Gastroesophageal sphincter (tissue), 4 donors: ENCODE results near the gene BTBD7. TPM values are rescaled to one million over a fixed set of nuclear protein-coding genes. Genes with fewer than 3 reads are reported as not detected.

ENCODE experiments used
- ATAC-seq: fragments of 150-250 bp; one replicate; pipeline ENCODE4 v1.9.1; 2016; ENCODE audit warnings: mild to moderate bottlenecking, moderate library complexity
- H3K27ac ChIP-seq, 4 donors: fragments of 200-600 bp; sonication (generic) in 3 of 4; 1 replicate in 3 of 4; 2 replicates in 1 of 4; pipeline ENCODE4 v1.5.1; 2016 to 2019
- H3K27me3 ChIP-seq: fragments of 200-600 bp; sonication (generic); one replicate; pipeline ENCODE4 v1.5.1; 2019
- H3K36me3 ChIP-seq, 2 donors: fragments of 200-600 bp; sonication (generic); one replicate each; pipeline ENCODE4 v1.5.1; 2019; ENCODE audit warnings: control low read depth in 1 of 2
- H3K4me1 ChIP-seq, 3 donors: fragments of 200-600 bp; sonication (generic); 1 replicate in 2 of 3; 2 replicates in 1 of 3; pipeline ENCODE4 v1.5.1; 2016 to 2019; ENCODE audit warnings: control low read depth in 2 of 3
- H3K4me3 ChIP-seq, 2 donors: fragments of 200-600 bp; sonication (generic); one replicate each; pipeline ENCODE4 v1.5.1; 2019; ENCODE audit warnings: mild to moderate bottlenecking in 1 of 2, moderate library complexity in 1 of 2
- H3K9me3 ChIP-seq, 3 donors: fragments of 200-600 bp; sonication (generic); one replicate each; pipeline ENCODE4 v1.5.1; 2017 to 2019; ENCODE audit warnings: control low read depth in 2 of 3
- EP300 ChIP-seq: sonication (generic); formaldehyde crosslinking; IDR thresholded peaks from one replicate; pipeline ENCODE4 v1.6.1; 2017; ENCODE audit warnings: antibody characterized with exemption, mild to moderate bottlenecking
- POLR2A ChIP-seq, 2 donors: fragments of 450-650 bp; IDR thresholded peaks; one replicate each; pipeline ENCODE4 v1.6.1; 2017; ENCODE audit warnings: antibody characterized with exemption in 2 of 2, mild to moderate bottlenecking in 2 of 2, moderate library complexity in 1 of 2
- POLR2AphosphoS5 ChIP-seq: sonication (generic); formaldehyde crosslinking; IDR thresholded peaks from one replicate; pipeline ENCODE4 v1.6.1; 2017; ENCODE audit warnings: antibody characterized with exemption
- WGBS, 2 donors: methylation state at CpG; one replicate each; pipeline ENCODE4 v1.1.5; 2018; ENCODE audit warnings: low coverage in 1 of 2; 5-methylcytosine and 5-hydroxymethylcytosine counted together
- total RNA-seq, 4 donors: library from RNA; depleted of rRNA; stranded (reverse); fragments of >200 nt; gene quantifications; one replicate each; pipeline ENCODE4 v1.1.0, GENCODE V29; 2016
- TF ChIP-seq, protein P1 (sequence below), 4 experiments: fragments of 200-600 bp in 2 of 4; fragments of 450-650 bp in 2 of 4; sonication (generic) in 1 of 4; IDR thresholded peaks; one replicate each; pipeline ENCODE4 v1.5.1; 2017 to 2019; ENCODE audit warnings: antibody characterized with exemption in 4 of 4, mild to moderate bottlenecking in 2 of 4, moderate library complexity in 2 of 4

Gene BTBD7
- total RNA-seq, 4 donors from 2014 or later: 29.9 to 35.6 (median 33.0) TPM

DNA sequence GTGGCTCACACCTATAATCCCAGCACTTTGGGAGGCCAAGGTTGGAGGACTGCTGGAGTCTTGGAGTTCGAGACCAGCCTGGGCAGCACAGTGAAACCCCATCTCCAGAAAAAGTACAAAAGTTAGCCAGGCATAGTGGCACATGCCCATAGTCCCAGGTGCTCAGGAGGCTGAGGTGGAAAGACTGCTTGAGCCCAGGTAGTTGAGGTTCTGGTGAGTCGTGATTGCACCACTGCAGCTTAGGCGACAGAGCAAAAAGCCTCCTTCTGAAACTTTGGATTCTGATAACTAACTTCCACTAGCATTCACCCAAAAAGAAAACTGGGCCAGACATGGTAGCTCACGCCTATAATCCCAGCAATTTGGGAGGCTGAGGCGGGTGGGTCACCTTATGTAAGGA is 6.6 kb downstream of the BTBD7 start:
- no peak for ATAC-seq
- peaks cover 0 to 31% (median 9%) of the 10 kb centered on the region in 3 donors for H3K4me1 ChIP-seq
- no peak overlapping the region for H3K4me3 ChIP-seq
- no peaks in the 10 kb centered on the region for H3K9me3 ChIP-seq
- no peaks in the 10 kb centered on the region for H3K27me3 ChIP-seq
- TF ChIP-seq POLR2A (IDR thresholded peaks at IDR 0.05) (no peak), POLR2AphosphoS5 (no peak), EP300 (no peak)
- TF ChIP-seq, protein P1, sequence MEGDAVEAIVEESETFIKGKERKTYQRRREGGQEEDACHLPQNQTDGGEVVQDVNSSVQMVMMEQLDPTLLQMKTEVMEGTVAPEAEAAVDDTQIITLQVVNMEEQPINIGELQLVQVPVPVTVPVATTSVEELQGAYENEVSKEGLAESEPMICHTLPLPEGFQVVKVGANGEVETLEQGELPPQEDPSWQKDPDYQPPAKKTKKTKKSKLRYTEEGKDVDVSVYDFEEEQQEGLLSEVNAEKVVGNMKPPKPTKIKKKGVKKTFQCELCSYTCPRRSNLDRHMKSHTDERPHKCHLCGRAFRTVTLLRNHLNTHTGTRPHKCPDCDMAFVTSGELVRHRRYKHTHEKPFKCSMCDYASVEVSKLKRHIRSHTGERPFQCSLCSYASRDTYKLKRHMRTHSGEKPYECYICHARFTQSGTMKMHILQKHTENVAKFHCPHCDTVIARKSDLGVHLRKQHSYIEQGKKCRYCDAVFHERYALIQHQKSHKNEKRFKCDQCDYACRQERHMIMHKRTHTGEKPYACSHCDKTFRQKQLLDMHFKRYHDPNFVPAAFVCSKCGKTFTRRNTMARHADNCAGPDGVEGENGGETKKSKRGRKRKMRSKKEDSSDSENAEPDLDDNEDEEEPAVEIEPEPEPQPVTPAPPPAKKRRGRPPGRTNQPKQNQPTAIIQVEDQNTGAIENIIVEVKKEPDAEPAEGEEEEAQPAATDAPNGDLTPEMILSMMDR (IDR thresholded peaks at IDR 0.05): no peak
- WGBS, 2 donors: 100% methylated on average over 1 of the region's 5 CpGs
- no peaks in the 10 kb centered on the region for H3K36me3 ChIP-seq
- no peak overlapping the region for H3K27ac ChIP-seq

DNA sequence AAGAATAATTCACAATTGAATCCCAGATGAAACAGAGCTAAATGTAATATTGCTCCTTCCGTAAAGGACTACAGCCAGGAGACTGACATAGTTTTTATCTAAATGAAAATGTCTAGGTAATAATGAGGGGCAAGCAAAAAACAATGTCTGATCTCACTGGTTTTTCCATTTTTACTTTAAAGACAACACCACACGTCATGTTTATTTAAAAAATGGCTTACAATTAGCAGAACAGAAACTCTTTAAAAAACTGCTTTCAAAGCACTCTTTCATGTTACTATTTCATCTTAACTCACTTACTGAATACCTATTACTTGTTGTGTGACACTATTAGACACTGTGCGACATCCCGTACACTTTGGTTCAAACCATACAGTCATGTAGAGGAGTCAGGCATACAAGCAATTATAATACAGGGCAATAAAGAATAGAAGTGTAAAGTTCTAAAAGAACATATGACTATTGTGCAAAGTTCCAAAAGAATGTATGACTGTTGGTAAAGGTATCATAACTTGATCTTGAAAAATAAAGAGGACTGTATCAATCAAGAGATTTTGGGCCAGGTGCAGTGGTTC is 9.1 kb downstream of the BTBD7 start:
- 91 to 95% methylated on average over 4 of the region's 4 CpGs for WGBS, 2 donors
- TF ChIP-seq EP300 (no peak), POLR2A (IDR thresholded peaks at IDR 0.05) (no peak), POLR2AphosphoS5 (no peak)
- TF ChIP-seq, protein P1 (IDR thresholded peaks at IDR 0.05): no peak
- no peak for ATAC-seq
- no peak overlapping the region for H3K4me3 ChIP-seq
- peaks cover 0 to 27% (median 3%) of the 10 kb centered on the region in 3 donors for H3K4me1 ChIP-seq
- H3K9me3 ChIP-seq: no peaks in the 10 kb centered on the region
- H3K36me3 ChIP-seq: no peaks in the 10 kb centered on the region
- no peak overlapping the region for H3K27ac ChIP-seq
- H3K27me3 ChIP-seq: no peaks in the 10 kb centered on the region

DNA sequence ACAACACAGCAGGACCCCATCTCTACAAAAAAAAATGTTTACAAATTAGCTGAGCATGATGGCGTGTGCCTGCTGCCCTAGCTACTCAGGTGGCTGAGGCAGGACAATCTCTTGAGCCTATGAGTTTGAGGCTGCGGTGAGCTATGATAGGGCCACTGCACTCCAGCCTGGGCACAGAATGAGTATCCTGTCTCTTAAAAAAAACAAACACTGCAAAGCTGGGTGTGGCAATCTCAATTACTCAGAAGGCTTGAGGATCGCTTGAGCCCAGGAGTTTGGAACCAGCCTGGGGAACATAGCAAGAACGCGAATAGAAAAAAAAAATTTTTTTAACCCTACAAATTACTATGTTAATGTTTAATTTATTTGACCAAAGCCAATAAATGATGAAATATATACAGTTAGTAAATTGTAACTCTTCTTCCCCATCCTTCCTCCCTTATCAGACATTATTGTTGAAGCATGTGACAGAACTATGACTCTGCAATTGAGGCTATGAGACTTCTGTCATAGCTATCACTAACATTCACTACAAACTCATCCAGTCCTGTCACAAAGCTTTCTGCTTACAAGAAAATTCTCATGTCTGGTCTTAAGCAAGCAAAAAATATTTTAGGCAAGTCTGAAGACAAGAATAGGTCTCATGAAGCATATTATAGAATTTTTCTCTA is 9.8 kb downstream of the BTBD7 start:
- H3K4me1 ChIP-seq: peaks cover 0 to 34% (median 3%) of the 10 kb centered on the region in 3 donors
- WGBS, 2 donors: 88 to 92% methylated on average over 4 to 5 of the region's 5 CpGs
- no peak for ATAC-seq

DNA sequence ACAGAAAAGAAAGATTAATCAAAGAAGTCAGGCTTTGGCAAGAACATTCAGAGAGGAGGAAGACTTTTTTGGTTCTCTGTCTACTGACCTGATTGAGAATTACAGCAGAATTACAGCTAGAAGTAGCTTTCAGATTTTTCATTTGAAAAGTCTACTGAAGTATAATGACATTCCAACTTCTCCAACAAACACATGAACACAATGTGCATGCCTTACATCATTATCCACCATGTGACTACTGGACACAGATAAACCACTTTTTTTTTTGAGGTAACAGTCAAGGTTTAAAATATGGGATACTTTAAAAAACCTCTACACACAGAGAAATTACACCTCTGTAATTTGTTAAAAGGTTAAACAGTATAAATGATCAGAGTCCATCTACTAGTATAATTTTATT is 12.3 kb downstream of the BTBD7 start:
- Histone ChIP-seq H3K9me3 (no peaks in the 10 kb centered on the region), H3K4me1 (peaks cover 0 to 52% (median 3%) of the 10 kb centered on the region in 3 donors), H3K27ac (no peak overlapping the region), H3K36me3 (no peaks in the 10 kb centered on the region), H3K4me3 (no peak overlapping the region), H3K27me3 (no peaks in the 10 kb centered on the region)
- no peak for ATAC-seq
- TF ChIP-seq POLR2A (IDR thresholded peaks at IDR 0.05) (no peak), EP300 (no peak), POLR2AphosphoS5 (no peak)
- TF ChIP-seq, protein P1 (IDR thresholded peaks at IDR 0.05): no peak

More for the DNA sequence above, 9.8 kb downstream of the BTBD7 start:
- Histone ChIP-seq H3K27me3 (no peaks in the 10 kb centered on the region), H3K27ac (no peak overlapping the region), H3K4me3 (no peak overlapping the region), H3K36me3 (no peaks in the 10 kb centered on the region), H3K9me3 (no peaks in the 10 kb centered on the region)
- TF ChIP-seq EP300 (no peak), POLR2A (IDR thresholded peaks at IDR 0.05) (no peak), POLR2AphosphoS5 (no peak)
- TF ChIP-seq, protein P1 (IDR thresholded peaks at IDR 0.05): no peak

DNA sequence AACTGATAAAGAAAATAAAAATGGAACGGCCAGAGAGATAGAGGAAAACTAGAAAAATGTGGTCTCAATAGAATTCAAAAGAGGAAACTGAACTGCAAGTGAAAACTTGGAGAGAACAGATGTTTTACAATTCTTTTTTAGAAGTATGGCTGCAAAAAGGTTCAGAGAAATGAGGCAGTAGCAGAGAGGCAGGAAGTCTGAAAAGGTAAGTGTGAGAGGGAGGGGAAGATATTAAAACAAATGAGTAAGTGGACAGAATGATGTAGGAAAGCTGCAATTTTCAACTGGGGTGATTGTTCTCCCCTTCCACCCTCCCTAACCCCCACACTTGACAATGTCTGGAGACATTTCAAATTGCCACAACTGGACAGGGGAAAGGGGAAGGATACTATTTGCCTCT is 12.9 kb downstream of the BTBD7 start:
- H3K4me3 ChIP-seq: no peak overlapping the region
- no peaks in the 10 kb centered on the region for H3K36me3 ChIP-seq
- no peaks in the 10 kb centered on the region for H3K27me3 ChIP-seq
- ATAC-seq: no peak
- peaks cover 0 to 52% (median 3%) of the 10 kb centered on the region in 3 donors for H3K4me1 ChIP-seq
- 71 to 74% methylated on average over 1 of the region's 1 CpG for WGBS, 2 donors
- H3K9me3 ChIP-seq: no peaks in the 10 kb centered on the region
- TF ChIP-seq, protein P1 (IDR thresholded peaks at IDR 0.05): no peak
- TF ChIP-seq POLR2A (IDR thresholded peaks at IDR 0.05): no peak
- no peak for TF ChIP-seq POLR2AphosphoS5
- TF ChIP-seq EP300: no peak
- no peak overlapping the region for H3K27ac ChIP-seq
